Neural cell (in vitro differentiated cells): Measurements from ENCODE around the gene HNRNPA2B1. TPM values are rescaled to one million over a fixed set of nuclear protein-coding genes. Genes with fewer than 3 reads are reported as not detected.

Source experiments
- H2AFZ ChIP-seq: fragments of 200-600, 300-800 bp; sonication (generic), shearing (Covaris generic); 2 replicates; pipeline ENCODE4 v1.6.0; 2014; ENCODE audit warnings: low read depth, mild to moderate bottlenecking, antibody characterized with exemption, low read length, moderate library complexity
- H3F3A ChIP-seq: fragments of 200-600 bp; shearing (Covaris generic); 2 replicates; pipeline ENCODE4 v1.6.1; 2016; ENCODE audit warnings: mild to moderate bottlenecking, moderate library complexity, mixed read lengths, antibody characterized with exemption, low read length; ENCODE audit not compliant: insufficient read depth, poor library complexity, severe bottlenecking
- H3K27ac ChIP-seq: fragments of 200-600, 300-800 bp; sonication (generic), shearing (Covaris generic); 2 replicates; pipeline ENCODE4 v1.5.1; 2014; ENCODE audit warnings: mild to moderate bottlenecking, low read length, moderate library complexity
- H3K27me3 ChIP-seq: fragments of 300-800, 200-600 bp; sonication (generic), shearing (Covaris generic); 2 replicates; pipeline ENCODE4 v1.6.0; 2014; ENCODE audit warnings: mild to moderate bottlenecking, low read depth, low read length, moderate library complexity; ENCODE audit not compliant: insufficient read depth
- H3K36me3 ChIP-seq: fragments of 300-800, 200-600 bp; sonication (generic), shearing (Covaris generic); 2 replicates; pipeline ENCODE4 v1.5.1; 2014; ENCODE audit warnings: mild to moderate bottlenecking, antibody characterized with exemption, low read length, moderate library complexity; ENCODE audit not compliant: insufficient read depth
- H3K4me2 ChIP-seq: fragments of 300-800, 200-600 bp; sonication (generic), shearing (Covaris generic); 2 replicates; pipeline ENCODE4 v1.6.0; 2014; ENCODE audit warnings: mild to moderate bottlenecking, low read length
- H3K4me3 ChIP-seq: fragments of 300-800, 200-600 bp; sonication (generic), shearing (Covaris generic); 2 replicates; pipeline ENCODE4 v1.5.1; 2014; ENCODE audit warnings: mild to moderate bottlenecking, low read length, moderate library complexity
- H3K79me2 ChIP-seq: fragments of 200-600 bp; shearing (Covaris generic); replicated peaks from 2 replicates; pipeline ENCODE4 v1.6.0; 2014; ENCODE audit warnings: mild to moderate bottlenecking, low read length, moderate library complexity; ENCODE audit not compliant: insufficient read depth
- H3K9ac ChIP-seq: fragments of 300-800, 200-600 bp; sonication (generic), shearing (Covaris generic); 2 replicates; pipeline ENCODE4 v1.6.1; 2016; ENCODE audit warnings: mild to moderate bottlenecking, low read length, mixed read lengths
- H3K9me2 ChIP-seq: fragments of 200-600 bp; shearing (Covaris generic); 2 replicates; pipeline ENCODE4 v1.6.1; 2016; ENCODE audit warnings: mild to moderate bottlenecking, low read length, mixed read lengths; ENCODE audit not compliant: insufficient read depth
- H3K9me3 ChIP-seq: fragments of 200-600, 300-800 bp; sonication (generic), shearing (Covaris generic); 2 replicates; pipeline ENCODE4 v1.6.1; 2016; ENCODE audit warnings: mild to moderate bottlenecking, mixed run types, low read length, moderate library complexity, mixed read lengths
- H4K20me1 ChIP-seq: fragments of 200-600 bp; shearing (Covaris generic); 2 replicates; pipeline ENCODE4 v1.6.1; 2016; ENCODE audit warnings: mild to moderate bottlenecking, mixed run types; ENCODE audit not compliant: insufficient read depth
- EP300 ChIP-seq: fragments of 450-650 bp; conservative IDR thresholded peaks from 2 replicates; pipeline ENCODE4 v1.6.1; 2014; ENCODE audit warnings: antibody characterized with exemption, mild to moderate bottlenecking, moderate library complexity; ENCODE audit not compliant: poor library complexity, severe bottlenecking
- EZH2 ChIP-seq: fragments of 200-600, 300-800 bp; shearing (Covaris generic), sonication (generic); IDR thresholded peaks from 2 replicates; pipeline ENCODE4 v1.6.1; 2014; ENCODE audit warnings: antibody characterized with exemption, low read length, borderline replicate concordance, mild to moderate bottlenecking; ENCODE audit not compliant: insufficient read depth, poor library complexity, severe bottlenecking
- MXI1 ChIP-seq: fragments of 450-650 bp; conservative IDR thresholded peaks from 2 replicates; pipeline ENCODE4 v1.6.1; 2014; ENCODE audit warnings: antibody characterized with exemption, mild to moderate bottlenecking; ENCODE audit not compliant: poor library complexity, severe bottlenecking
- POLR2AphosphoS5 ChIP-seq: IDR thresholded peaks from 2 replicates; pipeline ENCODE4 v1.6.1; 2012
- RAD21 ChIP-seq: fragments of 450-650 bp; conservative IDR thresholded peaks from 2 replicates; pipeline ENCODE4 v1.6.1; 2014; ENCODE audit warnings: antibody characterized with exemption, mild to moderate bottlenecking, moderate library complexity
- REST ChIP-seq: IDR thresholded peaks from 2 replicates; pipeline ENCODE4 v1.6.1; 2012; ENCODE audit warnings: borderline replicate concordance
- SMC3 ChIP-seq: fragments of 450-650 bp; conservative IDR thresholded peaks from 2 replicates; pipeline ENCODE4 v1.6.1; 2014; ENCODE audit warnings: antibody characterized with exemption, mild to moderate bottlenecking, moderate library complexity; ENCODE audit not compliant: poor library complexity
- TAF1 ChIP-seq: IDR thresholded peaks from 2 replicates; pipeline ENCODE4 v1.6.1; 2012; ENCODE audit warnings: low read depth
- polyA minus RNA-seq: library from RNA; depleted of rRNA, polyadenylated mRNA; stranded (reverse); fragments of >200 nt; gene quantifications from 2 replicates; pipeline ENCODE4 v1.2.3, GENCODE V29; 2014
- polyA plus RNA-seq: library from polyadenylated mRNA; depleted of rRNA; stranded (reverse); fragments of >200 nt; gene quantifications from 2 replicates; pipeline ENCODE4 v1.2.3, GENCODE V29; 2014
- TF ChIP-seq, protein P1 (sequence below): fragments of 450-650 bp; IDR thresholded peaks from 2 replicates; pipeline ENCODE4 v1.5.1; 2014; ENCODE audit warnings: antibody characterized with exemption, mild to moderate bottlenecking, moderate library complexity; ENCODE audit not compliant: poor library complexity, severe bottlenecking

HNRNPA2B1 gene
- polyA plus RNA-seq (316 and 419 TPM in 2 replicates), polyA minus RNA-seq (200 and 257 TPM in 2 replicates)

DNA sequence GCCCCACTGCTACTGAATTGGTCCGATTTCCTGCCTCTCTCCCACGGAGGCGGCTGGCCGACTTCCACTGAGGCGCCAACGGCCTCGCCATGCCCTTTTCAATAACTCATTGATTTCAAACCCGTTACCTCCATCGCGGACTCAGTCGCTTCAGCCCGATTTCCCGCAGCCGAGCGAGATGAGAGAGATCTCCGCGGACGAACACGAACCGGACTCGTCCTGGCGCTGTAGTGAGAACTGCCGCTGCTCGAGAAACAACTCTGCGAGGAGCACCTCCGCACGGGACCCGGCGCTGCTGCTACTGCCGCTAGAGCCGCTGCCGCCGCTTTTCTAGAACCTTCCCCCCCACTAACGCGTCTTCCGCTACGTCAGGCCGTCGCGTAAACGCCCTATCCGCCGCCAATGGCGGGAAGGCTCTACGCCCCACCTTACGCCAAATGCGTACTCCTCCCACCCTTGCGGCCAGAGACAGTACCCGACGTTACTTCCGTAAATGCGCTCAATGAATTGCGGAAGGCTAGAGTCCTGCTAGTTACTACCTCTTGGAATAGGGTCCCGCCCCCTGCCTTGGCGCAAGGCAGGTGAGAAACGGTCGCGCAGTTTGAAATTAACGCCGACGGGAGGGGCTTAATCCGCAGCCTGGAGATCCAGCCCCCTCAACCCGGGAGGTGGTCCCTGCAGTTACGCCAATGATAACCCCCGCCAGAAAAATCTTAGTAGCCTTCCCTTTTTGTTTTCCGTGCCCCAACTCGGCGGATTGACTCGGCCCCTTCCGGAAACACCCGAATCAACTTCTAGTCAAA lies at the start of gene HNRNPA2B1:
HNRNPA2B1 (minus strand) TSS at position 303 of the 803 bp plus-strand sequence; CDS start at position 134, 169 bp downstream.
- Histone ChIP-seq H3K4me2 (no peak within 1 kb of the TSS), H4K20me1 (peaks cover 36% of the 10 kb centered on the region), H3K9ac (peak within 1 kb of the TSS; percentile 100), H3K79me2 (peaks cover 83% of the 10 kb centered on the region), H3K27me3 (no peaks in the 10 kb centered on the region), H2AFZ (peak within 1 kb of the TSS; percentile 63), H3K4me3 (peak within 1 kb of the TSS; percentile 90), H3F3A (peaks cover 4% of the 10 kb centered on the region), H3K9me2 (no peaks in the 10 kb centered on the region), H3K36me3 (peaks cover 5% of the 10 kb centered on the region), H3K27ac (peak within 1 kb of the TSS; percentile 100), H3K9me3 (no peaks in the 10 kb centered on the region)
- TF ChIP-seq RAD21 (no peak), MXI1 (peak; percentile 73), EZH2 (no peak), POLR2AphosphoS5 (peak; percentile 100), EP300 (peak; percentile 38), SMC3 (no peak), TAF1 (peak; percentile 96), REST (peak; percentile 86)
- TF ChIP-seq, protein P1, sequence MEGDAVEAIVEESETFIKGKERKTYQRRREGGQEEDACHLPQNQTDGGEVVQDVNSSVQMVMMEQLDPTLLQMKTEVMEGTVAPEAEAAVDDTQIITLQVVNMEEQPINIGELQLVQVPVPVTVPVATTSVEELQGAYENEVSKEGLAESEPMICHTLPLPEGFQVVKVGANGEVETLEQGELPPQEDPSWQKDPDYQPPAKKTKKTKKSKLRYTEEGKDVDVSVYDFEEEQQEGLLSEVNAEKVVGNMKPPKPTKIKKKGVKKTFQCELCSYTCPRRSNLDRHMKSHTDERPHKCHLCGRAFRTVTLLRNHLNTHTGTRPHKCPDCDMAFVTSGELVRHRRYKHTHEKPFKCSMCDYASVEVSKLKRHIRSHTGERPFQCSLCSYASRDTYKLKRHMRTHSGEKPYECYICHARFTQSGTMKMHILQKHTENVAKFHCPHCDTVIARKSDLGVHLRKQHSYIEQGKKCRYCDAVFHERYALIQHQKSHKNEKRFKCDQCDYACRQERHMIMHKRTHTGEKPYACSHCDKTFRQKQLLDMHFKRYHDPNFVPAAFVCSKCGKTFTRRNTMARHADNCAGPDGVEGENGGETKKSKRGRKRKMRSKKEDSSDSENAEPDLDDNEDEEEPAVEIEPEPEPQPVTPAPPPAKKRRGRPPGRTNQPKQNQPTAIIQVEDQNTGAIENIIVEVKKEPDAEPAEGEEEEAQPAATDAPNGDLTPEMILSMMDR: peak; percentile 63

- no peak overlapping the region for H2AFZ ChIP-seq
- no peak overlapping the region for H3K27ac ChIP-seq
- TF ChIP-seq MXI1 (no peak), REST (no peak), EZH2 (no peak), TAF1 (no peak), POLR2AphosphoS5 (no peak), RAD21 (no peak), SMC3 (no peak), EP300 (no peak)
- TF ChIP-seq, protein P1: no peak
- H3K36me3 ChIP-seq: no peaks in the 10 kb centered on the region
- H3F3A ChIP-seq: no peaks in the 10 kb centered on the region
- no peaks in the 10 kb centered on the region for H3K27me3 ChIP-seq
- H3K4me2 ChIP-seq: no peak overlapping the region
- H3K79me2 ChIP-seq: no peaks in the 10 kb centered on the region
- no peaks in the 10 kb centered on the region for H3K9me2 ChIP-seq
- no peaks in the 10 kb centered on the region for H3K9me3 ChIP-seq
- H3K4me3 ChIP-seq: no peak overlapping the region
- H4K20me1 ChIP-seq: no peaks in the 10 kb centered on the region
- no peak overlapping the region for H3K9ac ChIP-seq
These were observed 49.7 kb upstream of the HNRNPA2B1 start for GRCh38 chr7:26250239-26250638.
